Measurements from ENCODE around the gene RPTOR.
"Not testable (repeated sequence)": the region's sequence is repeated elsewhere in the genome, so short reads cannot be mapped to it uniquely, and the experiment has no call there.

The RPTOR gene

DNA sequence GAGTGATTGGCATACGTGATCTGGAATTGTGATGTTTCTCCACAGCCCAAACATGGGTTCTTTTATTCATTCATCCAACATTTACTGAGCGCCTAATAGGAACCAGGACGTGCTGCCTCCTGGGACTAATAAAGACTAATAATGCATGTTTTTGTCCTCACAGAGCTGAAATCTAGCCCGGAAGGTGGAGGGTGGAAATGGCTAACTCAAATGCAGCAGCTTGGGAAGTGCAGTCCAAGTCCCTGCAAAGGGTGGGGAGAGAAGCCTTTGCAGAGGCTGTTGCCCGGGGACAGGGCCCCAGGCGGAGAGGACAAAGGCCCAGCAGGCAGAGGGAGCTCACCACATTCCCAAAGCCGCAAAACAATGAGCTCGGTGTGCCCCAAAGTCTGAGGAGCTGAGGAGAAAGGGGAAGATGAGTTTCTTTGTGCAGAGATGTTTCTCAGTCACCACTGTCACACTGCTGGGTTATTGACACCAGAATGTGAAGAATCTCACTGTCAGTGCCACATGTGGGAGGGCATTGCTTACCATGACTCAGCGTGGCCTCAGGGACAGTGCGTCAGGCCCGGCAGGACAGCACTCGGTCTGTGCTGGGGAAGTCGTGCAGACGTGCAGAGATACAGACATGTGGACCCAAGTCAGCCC is 328.8 kb downstream of the RPTOR start:
- DNase-seq = peak; percentile 62 to 71

DNA sequence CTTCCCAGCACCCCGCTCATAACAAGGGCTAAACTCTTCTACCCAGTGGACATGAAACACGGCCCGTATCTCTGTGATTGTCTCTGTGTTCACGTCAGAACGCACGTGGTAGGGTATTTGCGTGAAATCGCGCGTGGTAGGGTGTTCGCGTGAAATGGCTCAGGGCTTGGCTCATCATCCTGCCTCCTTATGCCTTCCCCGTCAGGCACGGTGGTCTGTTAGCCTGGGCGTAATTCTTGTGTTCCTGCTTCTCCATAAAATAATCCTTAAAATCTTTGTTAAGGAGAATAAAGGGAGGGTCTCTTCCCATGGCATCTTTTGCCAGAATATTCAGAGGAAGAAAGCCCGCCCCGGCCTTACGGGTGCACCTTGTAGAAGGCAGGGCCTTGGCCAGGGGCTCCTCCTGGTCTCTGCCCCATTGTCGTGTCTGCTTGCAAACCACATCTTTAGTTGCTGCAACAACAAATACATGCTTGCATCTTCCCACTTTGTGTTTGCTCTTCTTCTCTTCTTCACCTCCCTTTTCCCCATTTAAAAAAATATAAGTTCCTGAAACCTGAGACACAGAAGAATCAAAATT is 330.3 kb downstream of the RPTOR start:
- DNase-seq = no peak

DNA sequence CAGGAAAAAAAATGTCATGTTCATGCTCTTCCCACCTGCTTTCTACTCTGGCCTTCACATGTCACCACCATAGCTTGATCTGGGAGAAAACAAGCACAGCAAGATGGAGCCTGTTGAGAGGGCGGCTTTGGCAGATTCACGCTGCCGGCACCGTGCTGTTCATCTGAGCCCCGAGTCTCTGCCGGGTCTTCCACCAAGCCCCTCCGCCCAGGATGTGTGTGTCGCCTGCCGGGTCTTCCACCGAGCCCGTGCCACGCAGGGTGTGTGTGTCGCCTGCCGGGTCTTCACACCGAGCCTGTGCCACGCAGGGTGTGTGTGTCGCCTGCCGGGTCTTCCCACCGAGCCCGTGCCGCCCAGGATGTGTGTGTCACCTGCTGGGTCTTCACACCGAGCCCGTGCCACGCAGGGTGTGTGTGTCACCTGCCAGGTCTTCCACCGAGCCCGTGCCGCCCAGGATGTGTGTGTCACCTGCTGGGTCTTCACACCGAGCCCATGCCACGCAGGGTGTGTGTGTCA is 330.9 kb downstream of the RPTOR start:
- not testable (repeated sequence) for DNase-seq

DNA sequence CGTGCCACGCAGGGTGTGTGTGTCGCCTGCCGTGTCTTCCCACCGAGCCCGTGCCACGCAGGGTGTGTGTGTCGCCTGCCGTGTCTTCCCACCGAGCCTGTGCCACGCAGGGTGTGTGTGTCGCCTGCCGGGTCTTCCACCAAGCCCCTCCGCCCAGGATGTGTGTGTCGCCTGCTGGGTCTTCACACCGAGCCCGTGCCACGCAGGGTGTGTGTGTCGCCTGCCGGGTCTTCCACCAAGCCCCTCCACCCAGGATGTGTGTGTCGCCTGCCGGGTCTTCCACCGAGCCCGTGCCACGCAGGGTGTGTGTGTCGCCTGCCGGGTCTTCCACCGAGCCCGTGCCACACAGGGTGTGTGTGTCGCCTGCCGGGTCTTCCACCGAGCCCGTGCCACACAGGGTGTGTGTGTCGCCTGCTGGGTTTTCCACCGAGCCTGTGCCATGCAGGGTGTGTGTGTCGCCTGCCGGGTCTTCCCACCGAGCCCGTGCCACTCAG is 331.9 kb downstream of the RPTOR start:
- DNase-seq = not testable (repeated sequence)

DNA sequence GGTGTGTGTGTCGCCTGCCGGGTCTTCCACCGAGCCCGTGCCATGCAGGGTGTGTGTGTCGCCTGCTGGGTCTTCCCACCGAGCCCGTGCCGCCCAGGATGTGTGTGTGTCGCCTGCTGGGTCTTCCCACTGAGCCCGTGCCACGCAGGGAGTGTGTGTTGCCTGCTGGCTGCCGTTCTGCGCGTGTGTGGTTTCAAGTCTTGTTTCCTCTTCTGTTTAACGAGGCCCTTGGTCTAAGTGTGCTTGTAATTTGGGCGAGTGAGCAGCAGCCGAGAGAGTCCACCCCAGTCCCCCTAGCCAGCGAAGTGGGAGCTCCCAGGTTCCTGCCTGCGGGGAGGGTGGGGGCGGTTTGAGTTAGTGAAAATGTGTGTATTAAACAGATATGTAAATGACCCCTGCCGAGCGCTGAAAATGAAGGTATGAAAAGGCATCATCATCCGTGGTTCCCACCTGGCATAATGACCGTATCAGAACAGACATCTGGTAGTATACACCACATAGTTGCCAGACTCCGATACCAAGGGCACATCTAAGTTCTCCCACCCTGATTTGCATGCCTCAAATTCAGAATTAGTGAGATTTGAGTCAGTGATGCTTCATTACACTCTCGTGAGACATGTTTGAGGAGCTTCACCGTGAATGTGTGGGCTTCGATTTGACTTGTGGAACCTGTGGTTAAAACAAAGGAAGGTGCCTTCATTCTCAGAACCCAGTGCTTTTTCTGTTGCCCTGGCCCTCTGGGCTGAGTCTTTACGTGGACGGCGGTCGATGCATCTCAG is 332.5 kb downstream of the RPTOR start:
- DNase-seq = peak; percentile 59 to 63

DNA sequence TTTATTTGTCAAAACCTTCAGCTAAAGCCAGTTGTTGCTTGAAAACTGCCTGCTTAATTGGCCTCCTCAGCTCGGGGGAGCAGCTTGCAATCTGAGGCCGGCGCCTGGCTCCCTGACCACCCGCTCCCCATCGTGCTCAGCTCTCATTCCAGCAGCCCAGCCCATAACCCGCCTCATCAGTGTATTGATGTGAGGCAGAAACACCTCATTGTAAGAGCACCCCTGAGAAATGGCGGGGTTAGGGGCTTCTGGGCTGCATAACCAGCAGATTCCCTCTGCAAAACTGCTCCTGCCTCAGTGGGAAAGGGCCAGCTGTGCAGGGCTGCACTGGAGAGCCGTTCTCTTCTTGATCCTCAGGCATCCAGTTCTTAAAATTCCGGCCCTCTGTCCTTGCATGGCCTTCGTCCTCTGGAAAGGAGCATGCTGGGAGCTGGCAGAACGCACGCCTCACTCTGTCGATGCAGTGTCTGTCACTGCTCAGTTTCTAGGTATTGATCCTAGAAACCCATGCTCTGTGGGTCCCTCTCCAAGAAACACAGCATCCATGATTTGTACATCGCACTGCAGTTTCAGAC is 333.2 kb downstream of the RPTOR start:
- DNase-seq = no peak

DNA sequence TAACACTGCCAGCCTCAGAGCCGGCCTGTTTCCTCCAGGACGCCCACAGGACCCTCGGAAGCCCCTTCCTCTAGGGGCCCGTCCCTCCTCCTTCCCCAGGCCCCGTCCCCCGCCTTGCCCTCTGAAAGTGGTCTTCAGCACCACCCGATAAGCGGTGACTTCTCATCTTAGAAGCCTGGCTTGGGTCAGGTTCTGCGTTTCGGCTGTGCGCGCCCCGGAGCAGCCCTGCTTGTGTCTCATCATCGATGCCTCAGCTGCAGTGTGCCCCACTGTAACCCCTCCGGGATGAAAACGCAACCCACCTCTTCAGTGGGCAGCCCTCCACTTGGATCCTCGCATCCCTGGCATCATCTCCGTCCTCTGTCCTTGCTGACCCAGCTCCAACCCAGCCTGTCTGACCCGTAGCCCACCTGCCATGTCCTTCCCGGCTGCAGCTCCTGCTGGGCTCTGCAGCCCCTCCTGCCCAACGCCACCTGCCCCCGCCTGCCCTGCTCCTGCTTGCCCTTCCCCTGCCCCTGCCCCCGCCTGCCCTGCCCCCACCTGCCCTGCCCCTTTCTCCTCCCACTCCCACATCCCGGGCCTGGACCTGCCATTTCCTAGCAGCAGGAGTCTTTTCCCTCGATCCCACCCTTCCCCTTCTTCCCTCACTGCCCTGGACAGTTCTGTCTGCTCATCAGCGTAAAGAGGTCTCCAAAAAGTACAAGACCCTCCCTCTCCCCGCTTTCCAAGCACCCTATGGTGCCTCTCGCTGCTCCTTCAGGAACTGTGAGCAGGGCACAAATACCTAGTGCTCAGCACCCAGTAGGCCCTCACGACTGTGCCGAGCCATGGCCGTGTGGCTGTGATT is 334.5 kb downstream of the RPTOR start:
- no peak for DNase-seq

DNA sequence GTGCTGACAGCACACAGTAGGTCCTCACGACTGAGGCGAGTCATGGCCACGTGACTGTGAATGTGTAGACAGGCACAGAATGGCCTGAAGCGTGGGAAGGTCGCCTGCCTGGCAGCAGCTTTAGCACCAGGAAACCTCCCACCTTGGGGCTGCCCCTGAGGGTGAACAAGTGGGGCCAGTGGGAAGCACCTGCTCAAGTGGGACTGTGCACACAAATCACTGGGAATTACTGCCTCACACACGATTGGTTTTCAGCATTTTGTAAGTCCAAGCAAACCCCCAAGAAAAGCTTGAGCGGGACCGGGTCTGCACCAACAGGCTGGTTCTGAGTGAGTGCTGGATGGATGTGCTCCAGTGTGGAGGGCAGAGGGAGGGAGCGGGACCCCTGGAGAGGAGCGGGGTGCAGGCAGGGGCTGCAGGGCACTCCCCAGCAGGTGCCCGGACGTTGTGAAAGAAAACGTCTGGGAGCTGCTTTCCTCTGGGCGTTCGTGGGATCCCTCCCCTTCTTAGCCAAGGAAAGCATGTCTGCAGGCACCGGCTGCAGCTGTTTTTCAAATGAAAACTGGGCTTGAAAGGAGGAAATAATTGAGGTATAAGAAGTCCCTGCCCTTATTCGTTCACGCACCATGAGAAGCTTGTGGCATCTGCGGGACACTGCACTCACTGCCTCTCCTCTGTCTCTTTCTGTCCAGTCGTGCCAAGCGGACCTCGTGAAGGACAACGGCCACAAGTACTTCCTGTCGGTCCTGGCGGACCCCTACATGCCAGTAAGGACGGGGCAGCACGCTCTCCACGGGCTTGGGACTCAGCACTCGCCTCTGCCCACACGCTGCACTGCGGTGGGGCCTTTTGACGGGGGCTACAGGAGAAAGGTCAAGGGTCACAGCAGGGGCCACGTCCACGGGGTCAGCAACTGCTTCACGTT is 335.3 kb downstream of the RPTOR start:
- DNase-seq = peak; percentile 82 to 85

DNA sequence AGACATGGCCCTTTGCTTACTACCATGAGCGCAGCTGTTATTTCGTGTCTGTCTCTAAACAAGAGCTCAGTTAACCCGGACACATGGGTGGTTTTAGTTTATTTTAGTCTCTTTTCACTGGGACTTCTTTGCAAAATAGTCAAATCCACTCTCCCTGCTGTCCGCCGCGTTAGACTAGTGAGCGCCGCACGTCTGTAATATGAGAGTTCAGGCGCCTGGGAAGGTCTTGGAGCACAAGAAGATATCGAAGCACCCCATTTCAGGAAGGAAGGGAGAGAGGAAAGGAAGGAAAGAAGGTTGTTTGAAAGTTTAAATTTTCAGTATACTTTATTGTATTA is 336.0 kb downstream of the RPTOR start:
- peak; percentile 28 to 30 for DNase-seq

DNA sequence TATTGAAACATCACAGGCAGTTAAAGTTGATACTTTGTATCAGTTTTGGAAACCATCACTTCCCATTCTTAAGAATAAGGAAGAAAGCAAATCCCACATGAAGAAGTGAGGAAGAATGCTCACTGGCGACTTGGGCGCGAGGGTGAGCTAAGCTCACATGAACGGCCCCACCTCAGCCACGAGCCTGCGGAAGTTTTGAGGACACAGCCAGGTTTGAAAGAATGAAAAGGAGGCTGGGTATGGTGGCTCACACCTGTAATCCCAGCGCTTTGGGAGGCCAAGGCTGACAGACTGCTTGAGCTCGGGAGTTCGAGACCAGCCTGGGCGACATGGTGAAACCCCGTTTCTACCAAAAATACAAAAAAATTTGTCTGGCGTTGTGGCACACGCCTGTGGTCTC is 336.7 kb downstream of the RPTOR start:
- no peak for DNase-seq

DNA sequence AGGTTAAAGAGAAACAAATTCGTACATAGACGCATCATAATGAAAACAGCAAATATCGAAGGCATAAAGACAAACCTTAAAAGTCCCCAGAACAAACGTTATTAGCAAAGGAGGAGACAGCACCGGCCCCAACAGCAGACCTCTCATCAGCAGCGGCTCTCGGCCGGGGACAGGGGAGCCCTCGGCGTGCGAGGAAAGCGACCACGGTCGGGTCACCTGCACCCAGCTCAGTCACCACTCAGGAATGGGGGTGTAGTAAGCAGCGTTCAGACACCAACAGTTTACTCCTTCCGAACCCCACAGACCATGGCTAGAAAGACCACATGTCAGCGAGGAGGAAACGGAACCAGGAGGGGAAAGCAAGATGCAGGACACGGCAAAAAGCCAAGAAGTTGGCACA is 337.7 kb downstream of the RPTOR start:
- no peak for DNase-seq

DNA sequence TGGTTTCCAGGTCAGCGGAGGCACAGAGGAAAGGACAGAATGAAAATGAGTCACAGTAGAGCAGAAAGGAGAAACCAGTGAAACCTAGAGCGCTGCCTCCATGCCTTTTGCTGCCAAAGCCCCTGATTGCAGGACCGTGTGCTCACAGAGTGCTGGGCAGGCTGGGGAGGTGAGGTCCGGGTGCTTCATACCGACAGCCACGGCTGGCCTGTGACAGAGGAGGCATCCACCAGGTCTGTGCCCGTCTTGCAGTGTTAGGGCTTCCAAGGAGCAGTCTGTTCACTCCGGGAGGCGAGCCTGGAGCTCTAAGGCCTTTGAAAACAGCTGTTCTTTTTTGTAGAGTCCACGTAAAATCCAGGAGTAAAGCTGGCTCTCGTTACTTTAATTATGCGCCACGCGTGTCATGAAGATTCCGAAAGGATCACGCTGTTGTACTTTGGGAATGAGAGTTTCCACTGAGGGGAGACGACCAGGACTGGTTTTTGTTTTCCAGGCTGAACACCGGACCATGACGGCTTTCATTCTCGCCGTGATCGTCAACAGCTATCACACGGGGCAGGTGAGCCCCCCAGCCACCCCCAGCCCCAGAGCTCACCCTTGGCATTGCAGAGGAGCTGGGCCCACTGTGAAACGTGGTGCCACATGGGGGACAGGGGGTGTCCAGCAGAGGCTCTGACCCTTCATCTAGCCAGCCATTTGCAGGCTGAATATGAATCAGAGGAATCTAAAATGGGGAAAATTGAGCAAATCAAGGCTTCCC is 338.5 kb downstream of the RPTOR start:
- DNase-seq = no peak

DNA sequence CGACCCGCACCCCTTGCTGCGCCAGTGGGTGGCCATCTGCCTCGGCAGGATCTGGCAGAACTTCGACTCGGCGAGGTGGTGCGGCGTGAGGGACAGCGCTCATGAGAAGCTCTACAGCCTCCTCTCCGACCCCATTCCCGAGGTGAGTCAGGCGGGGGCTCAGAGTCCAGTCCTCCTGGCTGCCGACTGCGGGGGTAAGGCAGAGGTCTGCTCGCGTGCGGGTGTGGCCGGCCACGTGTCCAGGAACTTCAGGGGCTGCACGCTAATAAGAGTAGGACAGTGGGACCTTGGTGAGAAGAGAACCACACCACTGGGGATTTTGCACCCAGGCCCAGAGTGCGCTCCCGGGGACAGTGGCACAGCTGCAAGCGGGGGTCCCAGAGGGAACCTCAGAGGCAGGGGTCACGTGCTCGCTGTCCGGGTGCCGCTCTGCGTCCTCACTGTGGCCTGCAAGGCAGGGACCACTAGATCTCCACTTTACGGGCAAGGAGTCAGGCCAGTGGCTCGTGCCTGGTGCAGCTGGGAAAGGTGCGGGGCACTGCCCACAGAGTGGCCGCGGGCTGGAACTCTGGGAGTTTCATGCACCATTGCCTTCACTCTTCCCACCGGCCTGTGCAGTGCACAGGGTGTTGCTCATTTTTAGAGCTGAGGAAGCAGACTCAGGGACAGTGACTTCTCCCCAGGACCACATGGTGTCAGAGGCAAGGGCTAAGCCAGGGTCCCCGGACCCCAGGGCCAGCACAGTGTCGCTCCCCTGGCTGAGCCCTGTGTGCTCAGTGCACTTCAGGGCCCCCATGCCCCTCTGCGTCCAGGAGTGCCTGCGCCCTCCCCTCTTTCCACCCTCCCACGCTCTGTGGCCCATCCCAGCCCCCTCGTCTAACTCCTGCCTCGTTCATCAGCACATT is 339.4 kb downstream of the RPTOR start:
- DNase-seq = no peak

DNA sequence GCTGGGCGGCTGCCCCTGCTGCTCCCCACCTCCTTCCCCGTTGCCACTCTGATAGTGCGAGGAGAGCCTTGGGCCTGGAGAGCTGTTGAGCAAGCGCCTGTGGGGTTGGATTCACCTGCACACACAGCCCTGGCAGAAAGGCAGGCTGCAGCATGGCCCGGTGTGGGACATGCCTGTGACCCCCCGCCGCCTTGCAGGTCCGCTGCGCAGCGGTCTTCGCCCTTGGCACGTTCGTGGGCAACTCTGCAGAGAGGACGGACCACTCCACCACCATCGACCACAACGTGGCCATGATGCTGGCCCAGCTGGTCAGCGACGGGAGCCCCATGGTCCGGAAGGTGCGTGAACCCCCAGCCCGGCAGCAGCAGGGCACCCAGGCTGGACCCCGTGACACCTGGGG is 340.2 kb downstream of the RPTOR start:
- no peak for DNase-seq

DNA sequence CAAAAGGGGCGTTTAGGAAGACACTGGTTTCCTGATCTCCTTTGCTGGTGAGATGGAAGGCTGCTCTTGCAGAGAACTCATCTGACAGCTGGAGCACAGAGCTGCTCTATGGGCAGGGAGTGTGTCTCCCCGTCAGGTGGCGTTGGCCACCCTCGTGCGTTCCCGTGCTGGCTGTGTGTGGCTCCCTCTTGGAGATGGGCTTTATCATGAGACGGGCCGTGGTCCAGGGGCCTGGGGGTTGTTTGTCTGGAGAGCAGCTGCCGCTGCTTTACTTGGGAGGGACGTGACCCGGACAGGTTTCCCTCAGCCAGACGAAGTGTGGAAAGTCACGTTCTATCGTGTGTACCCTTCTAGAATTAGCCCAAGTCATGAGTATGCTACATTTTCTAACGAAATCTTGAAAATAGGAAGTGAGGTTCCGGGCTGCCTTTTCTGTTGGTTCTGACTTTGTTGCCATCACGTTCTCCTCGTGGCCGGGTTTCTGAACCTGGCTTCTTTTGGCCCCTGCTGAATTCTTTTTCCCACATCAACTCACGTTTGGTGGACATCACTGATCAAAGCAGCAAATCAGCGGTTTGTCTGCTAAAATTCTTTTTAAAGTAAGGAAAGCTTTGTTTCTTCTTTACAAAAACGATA is 341.4 kb downstream of the RPTOR start:
- DNase-seq = no peak

DNA sequence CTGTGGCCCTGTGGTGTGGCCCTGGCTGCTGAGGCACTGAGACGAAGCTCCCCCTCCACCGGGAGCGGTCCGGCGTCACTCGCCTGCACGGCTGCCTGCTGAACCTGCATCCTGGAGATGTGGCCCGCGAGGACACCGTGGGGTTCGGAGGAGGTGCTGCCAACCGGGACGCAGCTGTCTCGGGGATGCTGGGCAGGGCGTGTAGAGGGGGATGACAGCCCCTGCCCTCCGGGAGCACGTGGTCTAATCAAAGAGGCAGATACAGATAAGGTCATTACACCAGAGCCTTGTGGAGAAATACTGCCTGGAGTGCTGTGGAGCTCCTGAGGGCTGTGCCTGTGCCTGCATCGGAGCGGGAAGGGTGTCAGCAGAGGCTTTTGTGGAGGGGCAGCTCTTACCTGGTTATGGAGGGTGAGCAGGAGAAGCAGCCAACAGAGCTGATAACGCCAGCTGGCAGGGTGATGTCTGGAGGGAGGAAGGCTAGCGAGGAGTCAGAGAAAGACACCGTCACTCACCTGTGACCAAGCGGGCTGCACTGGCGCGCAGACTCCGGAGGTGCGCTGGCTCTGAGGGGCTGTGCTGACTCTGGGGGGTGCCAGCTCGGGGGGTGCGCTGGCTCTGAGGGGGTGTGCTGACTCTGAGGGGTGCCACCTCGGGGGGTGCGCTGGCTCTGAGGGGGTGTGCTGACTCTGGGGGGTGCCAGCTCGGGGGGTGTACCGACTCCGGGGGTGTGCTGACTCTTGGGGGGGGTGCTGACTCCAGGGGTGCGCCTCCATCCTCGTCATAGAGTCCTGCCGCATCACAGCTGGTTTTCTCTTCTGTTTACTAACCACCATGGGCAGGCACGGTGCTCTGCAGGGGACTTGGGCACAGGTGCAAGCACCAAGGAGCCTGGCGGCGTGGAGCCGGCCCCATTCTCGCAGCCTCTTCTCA is 342.3 kb downstream of the RPTOR start:
- no peak for DNase-seq

DNA sequence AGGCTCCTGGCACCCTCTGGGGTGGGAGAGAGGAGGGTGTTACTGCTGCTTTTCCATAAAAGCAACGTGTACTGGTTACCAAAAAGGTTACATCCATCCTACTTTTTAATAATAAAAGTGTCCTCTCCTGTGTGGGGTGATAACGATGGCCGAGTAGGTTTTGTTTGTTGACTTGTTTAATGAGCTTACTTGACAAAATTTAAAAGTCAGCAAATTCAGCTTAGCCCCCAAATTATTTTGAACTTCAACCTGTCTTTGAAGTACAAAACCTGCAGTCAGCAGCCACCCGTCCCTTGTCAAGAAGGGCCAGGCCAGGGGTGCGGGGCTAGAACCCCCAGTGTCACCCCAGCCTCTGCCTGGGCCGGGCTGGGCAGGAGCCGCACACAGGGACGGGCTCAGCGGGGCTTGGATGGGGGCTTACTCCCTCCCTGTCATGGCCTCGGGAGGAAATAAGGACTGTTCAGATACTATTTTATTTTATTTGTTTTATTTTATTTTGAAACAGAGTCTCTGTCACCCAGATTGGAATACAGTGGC is 343.1 kb downstream of the RPTOR start:
- DNase-seq = no peak

All from Kasumi-1 (cell line).